ENCODE results near the gene CFD.

Gene CFD

GRCh38 chr19:911197-912033, 52.0 kb downstream of the CFD start:
- H3K9me3 ChIP-seq (ENCODE audit: control insufficient read depth in 2 of 2, low read length in 2 of 2) = no peaks in the 10 kb centered on the region
- no peak overlapping the region for H3K4me3 ChIP-seq (ENCODE audit: low read length in 2 of 2)
- H3K4me1 ChIP-seq (ENCODE audit: control insufficient read depth in 2 of 2, insufficient read depth in 2 of 2, low read length in 2 of 2) = peaks cover 13 to 22% of the 10 kb centered on the region in 2 donors
- no peaks in the 10 kb centered on the region for H3K27me3 ChIP-seq (ENCODE audit: control insufficient read depth in 2 of 2, insufficient read depth in 2 of 2, low read length in 2 of 2)
- H3K9ac ChIP-seq (ENCODE audit: low read depth in 1 of 2, low read length in 2 of 2) = no peak overlapping the region
- H3K36me3 ChIP-seq (ENCODE audit: control insufficient read depth in 2 of 2, insufficient read depth in 2 of 2, low read length in 2 of 2) = no peaks in the 10 kb centered on the region
- H3K27ac ChIP-seq (ENCODE audit: low read depth in 2 of 2, low read length in 2 of 2) = no peak overlapping the region

GRCh38 chr19:912181-913079, 53.0 kb downstream of the CFD start:
- peak overlapping the region; percentile 82 to 92 for H3K27ac ChIP-seq (ENCODE audit: low read depth in 2 of 2, low read length in 2 of 2)

More at GRCh38 chr19:912181-913079, 53.0 kb downstream of the CFD start:
- no peaks in the 10 kb centered on the region for H3K36me3 ChIP-seq (ENCODE audit: control insufficient read depth in 2 of 2, insufficient read depth in 2 of 2, low read length in 2 of 2)
- H3K9me3 ChIP-seq (ENCODE audit: control insufficient read depth in 2 of 2, low read length in 2 of 2) = no peaks in the 10 kb centered on the region
- peaks cover 5 to 7% of the 10 kb centered on the region in 2 donors for H3K27me3 ChIP-seq (ENCODE audit: control insufficient read depth in 2 of 2, insufficient read depth in 2 of 2, low read length in 2 of 2)
- peak overlapping the region; percentile 75 to 77 for H3K4me3 ChIP-seq (ENCODE audit: low read length in 2 of 2)
- peaks cover 14 to 25% of the 10 kb centered on the region in 2 donors for H3K4me1 ChIP-seq (ENCODE audit: control insufficient read depth in 2 of 2, insufficient read depth in 2 of 2, low read length in 2 of 2)
- H3K9ac ChIP-seq (ENCODE audit: low read depth in 1 of 2, low read length in 2 of 2) = peak overlapping the region; percentile 47 to 84

Measured in mucosa of rectum (tissue), 2 donors.